ENCODE results near the gene LILRA5.

- TF ChIP-seq CTCF (IDR thresholded peaks at IDR 0.05; ENCODE audit: low read length) = no peak
- no peak for TF ChIP-seq EZH2 (optimal IDR thresholded peaks at IDR 0.05; ENCODE audit: low read depth, low read length)
Measured at GRCh38 chr19:54357381-54357780, 44.4 kb upstream of the LILRA5 start.
